ENCODE measurements around the gene METTL8.

METTL8 gene

GRCh38 chr2:171433763-171434012, at the start of gene METTL8:
TSS of gene METTL8 (minus strand) at chr2:171433990. CDS start at chr2:171392185, 41,805 bp downstream.
- no peak for DNase-seq

- no peak for DNase-seq
Measured at GRCh38 chr2:171482877-171483276, 49.1 kb upstream of the METTL8 start.

GRCh38 chr2:171482308-171482707, 48.5 kb upstream of the METTL8 start:
- no peak for DNase-seq

- no peak for DNase-seq
Measured at GRCh38 chr2:171480908-171481307, 47.1 kb upstream of the METTL8 start.

GRCh38 chr2:171479154-171479814, 45.5 kb upstream of the METTL8 start:
- DNase-seq, result no peak

- DNase-seq, result no peak
Measured at GRCh38 chr2:171478345-171478744, 44.6 kb upstream of the METTL8 start.

GRCh38 chr2:171475979-171476378, 42.2 kb upstream of the METTL8 start:
- DNase-seq, result no peak

GRCh38 chr2:171470129-171470528, 36.3 kb upstream of the METTL8 start:
- DNase-seq, result no peak

- no peak for DNase-seq
Measured at GRCh38 chr2:171469176-171469575, 35.4 kb upstream of the METTL8 start.

- DNase-seq, result no peak
Measured at GRCh38 chr2:171460537-171460936, 26.7 kb upstream of the METTL8 start.

GRCh38 chr2:171459498-171459897, 25.7 kb upstream of the METTL8 start:
- no peak for DNase-seq

GRCh38 chr2:171452773-171453172, 19.0 kb upstream of the METTL8 start:
- no peak for DNase-seq

GRCh38 chr2:171451074-171451473, 17.3 kb upstream of the METTL8 start:
- DNase-seq, result no peak

- DNase-seq, result no peak
Measured at GRCh38 chr2:171447675-171448074, 13.9 kb upstream of the METTL8 start.

GRCh38 chr2:171441470-171441869, 7.7 kb upstream of the METTL8 start:
- DNase-seq, result no peak

GRCh38 chr2:171436307-171436706, 2.5 kb upstream of the METTL8 start:
- DNase-seq, result no peak

- DNase-seq, result peak; percentile 92
Measured at GRCh38 chr2:171434013-171434989, 511 bp upstream of the METTL8 start, which contains the start of gene DCAF17. TSS of gene DCAF17 (plus strand) at chr2:171434226. CDS start at chr2:171434578, 352 bp downstream.

- no peak for DNase-seq
Measured at GRCh38 chr2:171432969-171433762, 624 bp downstream of the METTL8 start.

- no peak for DNase-seq
Measured at GRCh38 chr2:171432206-171432968, 1.4 kb downstream of the METTL8 start.

- DNase-seq, result no peak
Measured at GRCh38 chr2:171431677-171432167, 2.1 kb downstream of the METTL8 start.

GRCh38 chr2:171430516-171431410, 3.0 kb downstream of the METTL8 start:
- no peak for DNase-seq

Data from activated CD4-positive, alpha-beta T cell treated with anti-CD3 and anti-CD28 coated beads, Interleukin-2, amount 50 U/mL, for 1 hour (primary cell).